Activated CD4-positive, alpha-beta T cell treated with anti-CD3 and anti-CD28 coated beads, Interleukin-2, amount 10 ng/mL, durations not matched to agents 24 days and 14 days (primary cell): Measurements from ENCODE around the gene FOXO3B. TPM values are rescaled to one million over a fixed set of nuclear protein-coding genes. Genes with fewer than 3 reads are reported as not detected.
"Not testable (repeated sequence)": the region's sequence is repeated elsewhere in the genome, so short reads cannot be mapped to it uniquely, and the experiment has no call there.

Experiments used
- DNase-seq: peaks from one replicate; pipeline ENCODE4 v3.0.0; 2022
- H3K27ac Mint-ChIP-seq: one replicate; pipeline ENCODE4 v1.8.0; 2022; ENCODE audit warnings: mild to moderate bottlenecking, mixed read lengths
- H3K27me3 Mint-ChIP-seq: one replicate; pipeline ENCODE4 v1.8.0; 2022; ENCODE audit warnings: mixed read lengths
- H3K36me3 Mint-ChIP-seq: one replicate; pipeline ENCODE4 v1.8.0; 2022; ENCODE audit warnings: low read depth, mild to moderate bottlenecking, mixed read lengths
- H3K4me1 Mint-ChIP-seq: one replicate; pipeline ENCODE4 v1.8.0; 2021; ENCODE audit warnings: mixed read lengths
- H3K4me3 Mint-ChIP-seq: one replicate; pipeline ENCODE4 v1.8.0; 2022; ENCODE audit warnings: mild to moderate bottlenecking, moderate library complexity, mixed read lengths
- H3K9me3 Mint-ChIP-seq: one replicate; pipeline ENCODE4 v1.8.0; 2021; ENCODE audit warnings: mixed read lengths
- intact Hi-C: fragments of 100-400 bp; cut with micrococcal nuclease; formaldehyde crosslinking; loops from one replicate; pipeline ENCODE4 v1.15.1; 2023
- total RNA-seq: library from RNA; stranded (reverse); gene quantifications from 2 replicates; pipeline ENCODE4 v1.2.3, GENCODE V29; 2022

Gene FOXO3B
- total RNA-seq, 1 donor from 2014 or later, result 6.4 TPM

- intact Hi-C loops, DNase-seq, H3K4me1 Mint-ChIP-seq, H3K27ac Mint-ChIP-seq, H3K27me3 Mint-ChIP-seq, H3K4me3 Mint-ChIP-seq, H3K9me3 Mint-ChIP-seq: not testable (repeated sequence)
- H3K36me3 Mint-ChIP-seq, result peaks cover 26% of the 10 kb centered on the region
These were observed 5.2 kb downstream of the FOXO3B start for GRCh38 chr17:18676928-18677327.

GRCh38 chr17:18672395-18673227, 9.5 kb downstream of the FOXO3B start:
- H3K4me3 Mint-ChIP-seq, intact Hi-C loops, H3K4me1 Mint-ChIP-seq, H3K27ac Mint-ChIP-seq, DNase-seq, H3K27me3 Mint-ChIP-seq, H3K9me3 Mint-ChIP-seq: not testable (repeated sequence)
- H3K36me3 Mint-ChIP-seq, result peaks cover 50% of the 10 kb centered on the region

- H3K9me3 Mint-ChIP-seq, intact Hi-C loops, H3K4me1 Mint-ChIP-seq, DNase-seq, H3K4me3 Mint-ChIP-seq, H3K27me3 Mint-ChIP-seq, H3K27ac Mint-ChIP-seq: not testable (repeated sequence)
- H3K36me3 Mint-ChIP-seq, result peaks cover 38% of the 10 kb centered on the region
These were observed 13.5 kb downstream of the FOXO3B start for GRCh38 chr17:18668625-18669024.

- peaks cover 14% of the 10 kb centered on the region for H3K9me3 Mint-ChIP-seq
- H3K27ac Mint-ChIP-seq, intact Hi-C loops, H3K4me1 Mint-ChIP-seq, H3K4me3 Mint-ChIP-seq, H3K27me3 Mint-ChIP-seq, DNase-seq: not testable (repeated sequence)
- H3K36me3 Mint-ChIP-seq, result peaks cover 39% of the 10 kb centered on the region
These were observed 14.6 kb downstream of the FOXO3B start for GRCh38 chr17:18667535-18667934.

- H3K27me3 Mint-ChIP-seq, H3K4me3 Mint-ChIP-seq, H3K4me1 Mint-ChIP-seq, H3K27ac Mint-ChIP-seq, intact Hi-C loops, DNase-seq: not testable (repeated sequence)
- Mint-ChIP-seq H3K9me3 (peaks cover 14% of the 10 kb centered on the region), H3K36me3 (peaks cover 34% of the 10 kb centered on the region)
These were observed 15.8 kb downstream of the FOXO3B start for GRCh38 chr17:18666326-18666725.

GRCh38 chr17:18661924-18662624, 20.0 kb downstream of the FOXO3B start:
- H3K27ac Mint-ChIP-seq, H3K4me3 Mint-ChIP-seq, H3K4me1 Mint-ChIP-seq, DNase-seq, H3K27me3 Mint-ChIP-seq, H3K9me3 Mint-ChIP-seq, H3K36me3 Mint-ChIP-seq, intact Hi-C loops: not testable (repeated sequence)

GRCh38 chr17:18650094-18650493, 32.0 kb downstream of the FOXO3B start:
- H3K36me3 Mint-ChIP-seq, H3K9me3 Mint-ChIP-seq, intact Hi-C loops, H3K27ac Mint-ChIP-seq, H3K4me3 Mint-ChIP-seq, DNase-seq, H3K4me1 Mint-ChIP-seq, H3K27me3 Mint-ChIP-seq: not testable (repeated sequence)

GRCh38 chr17:18644291-18644690, 37.8 kb downstream of the FOXO3B start, which contains the start of gene TBC1D28:
TSS of gene TBC1D28 (minus strand) at chr17:18644391. CDS start at chr17:18641352, 3,039 bp downstream.
- H3K27me3 Mint-ChIP-seq, H3K4me1 Mint-ChIP-seq, H3K9me3 Mint-ChIP-seq, H3K27ac Mint-ChIP-seq, H3K36me3 Mint-ChIP-seq, DNase-seq, intact Hi-C loops, H3K4me3 Mint-ChIP-seq: not testable (repeated sequence)

- H3K27ac Mint-ChIP-seq, H3K4me3 Mint-ChIP-seq, H3K4me1 Mint-ChIP-seq, intact Hi-C loops, H3K27me3 Mint-ChIP-seq, H3K36me3 Mint-ChIP-seq, DNase-seq, H3K9me3 Mint-ChIP-seq: not testable (repeated sequence)
These were observed 39.0 kb downstream of the FOXO3B start for GRCh38 chr17:18643124-18643523.

- H3K27ac Mint-ChIP-seq, H3K4me3 Mint-ChIP-seq, intact Hi-C loops, H3K4me1 Mint-ChIP-seq, H3K9me3 Mint-ChIP-seq, DNase-seq, H3K36me3 Mint-ChIP-seq: not testable (repeated sequence)
- H3K27me3 Mint-ChIP-seq, result peaks cover 15% of the 10 kb centered on the region
These were observed 43.8 kb downstream of the FOXO3B start for GRCh38 chr17:18638357-18638756.

GRCh38 chr17:18636237-18636636, 45.9 kb downstream of the FOXO3B start:
- intact Hi-C loops, H3K36me3 Mint-ChIP-seq, H3K27ac Mint-ChIP-seq, H3K4me1 Mint-ChIP-seq, H3K4me3 Mint-ChIP-seq, H3K9me3 Mint-ChIP-seq: not testable (repeated sequence)
- H3K27me3 Mint-ChIP-seq, result peaks cover 15% of the 10 kb centered on the region
- peak; percentile 56 for DNase-seq

GRCh38 chr17:18635773-18636172, 46.3 kb downstream of the FOXO3B start:
- H3K9me3 Mint-ChIP-seq, intact Hi-C loops, H3K4me3 Mint-ChIP-seq, H3K4me1 Mint-ChIP-seq, H3K27ac Mint-ChIP-seq, H3K36me3 Mint-ChIP-seq: not testable (repeated sequence)
- peaks cover 15% of the 10 kb centered on the region for H3K27me3 Mint-ChIP-seq
- DNase-seq, result peak; percentile 49

GRCh38 chr17:18634550-18635263, 47.4 kb downstream of the FOXO3B start:
- H3K27ac Mint-ChIP-seq, H3K9me3 Mint-ChIP-seq, H3K4me1 Mint-ChIP-seq, intact Hi-C loops, H3K36me3 Mint-ChIP-seq: not testable (repeated sequence)
- DNase-seq, result peak; percentile 50
- peak overlapping the region; percentile 70 for H3K4me3 Mint-ChIP-seq
- peaks cover 16% of the 10 kb centered on the region for H3K27me3 Mint-ChIP-seq
